ENCODE results near the gene NOVA2.

Gene NOVA2

DNA sequence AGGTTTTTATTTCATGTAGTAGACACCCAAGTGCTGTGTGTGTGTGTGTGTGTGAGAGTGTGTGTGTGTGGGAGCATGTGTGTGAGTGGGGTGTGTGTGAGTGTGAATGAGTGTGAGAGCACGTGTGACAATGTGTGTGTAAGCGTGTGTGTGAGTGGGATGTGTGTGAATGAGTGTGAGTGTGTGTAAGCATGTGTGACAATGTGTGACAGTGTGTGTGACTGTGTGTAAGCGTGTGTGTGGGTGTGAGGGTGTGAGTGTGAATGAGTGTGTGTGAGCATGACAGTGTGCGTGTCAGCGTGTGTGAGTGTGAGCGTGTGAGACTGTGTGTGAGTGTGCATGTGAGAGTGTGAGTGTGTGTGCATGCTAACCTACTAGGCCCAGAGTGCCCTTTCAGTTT lies 15.3 kb downstream of the NOVA2 start:
- no peaks in the 10 kb centered on the region for H3K27me3 ChIP-seq (replicated peaks)
- no peak overlapping the region for H3K4me3 ChIP-seq (ENCODE audit: low read depth, low read length)
- in situ Hi-C loops (cut with HindIII; ENCODE audit: low pct_ligation_motif_present, low sequenced_read_pairs), result no loop called here

DNA sequence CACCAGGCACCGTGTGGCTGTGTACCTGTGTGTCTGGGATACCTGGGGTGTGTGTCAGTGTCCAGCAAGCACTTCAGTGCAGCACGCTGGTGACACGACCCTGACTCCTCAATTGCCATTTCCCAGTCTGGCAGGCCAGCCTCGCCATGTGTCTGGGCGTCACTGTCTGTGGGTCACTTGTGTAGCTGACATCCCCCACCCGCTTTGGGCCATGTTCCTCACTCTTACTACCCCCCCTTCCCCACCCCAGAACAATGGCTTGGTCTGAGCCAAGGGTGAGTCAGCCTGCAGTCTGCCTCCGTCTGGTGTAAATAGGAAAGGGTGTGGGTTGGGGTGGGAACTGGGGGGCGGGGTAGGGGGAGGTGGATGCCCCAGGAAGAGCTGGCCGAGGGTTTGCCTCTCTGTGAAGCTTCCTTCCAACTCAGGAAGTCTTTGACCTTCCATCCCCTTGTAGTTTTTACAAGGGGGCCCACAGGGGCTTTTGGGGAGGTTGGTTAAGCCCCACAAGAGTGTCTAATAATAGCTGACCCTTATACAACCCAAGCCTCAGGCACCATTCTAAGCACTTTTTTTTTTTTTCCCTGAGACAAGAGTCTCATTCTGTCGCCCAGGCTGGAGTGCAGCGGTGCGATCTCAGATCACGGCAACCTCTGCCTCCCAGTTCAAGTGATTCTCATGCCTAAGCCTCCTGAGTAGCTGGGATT lies 17.6 kb downstream of the NOVA2 start:
- Histone ChIP-seq H3K27me3 (replicated peaks) (no peaks in the 10 kb centered on the region), H3K27ac (no peak overlapping the region), H3K4me3 (ENCODE audit: low read depth, low read length) (no peak overlapping the region), H3K36me3 (replicated peaks) (no peaks in the 10 kb centered on the region)
- TF ChIP-seq, protein P1, sequence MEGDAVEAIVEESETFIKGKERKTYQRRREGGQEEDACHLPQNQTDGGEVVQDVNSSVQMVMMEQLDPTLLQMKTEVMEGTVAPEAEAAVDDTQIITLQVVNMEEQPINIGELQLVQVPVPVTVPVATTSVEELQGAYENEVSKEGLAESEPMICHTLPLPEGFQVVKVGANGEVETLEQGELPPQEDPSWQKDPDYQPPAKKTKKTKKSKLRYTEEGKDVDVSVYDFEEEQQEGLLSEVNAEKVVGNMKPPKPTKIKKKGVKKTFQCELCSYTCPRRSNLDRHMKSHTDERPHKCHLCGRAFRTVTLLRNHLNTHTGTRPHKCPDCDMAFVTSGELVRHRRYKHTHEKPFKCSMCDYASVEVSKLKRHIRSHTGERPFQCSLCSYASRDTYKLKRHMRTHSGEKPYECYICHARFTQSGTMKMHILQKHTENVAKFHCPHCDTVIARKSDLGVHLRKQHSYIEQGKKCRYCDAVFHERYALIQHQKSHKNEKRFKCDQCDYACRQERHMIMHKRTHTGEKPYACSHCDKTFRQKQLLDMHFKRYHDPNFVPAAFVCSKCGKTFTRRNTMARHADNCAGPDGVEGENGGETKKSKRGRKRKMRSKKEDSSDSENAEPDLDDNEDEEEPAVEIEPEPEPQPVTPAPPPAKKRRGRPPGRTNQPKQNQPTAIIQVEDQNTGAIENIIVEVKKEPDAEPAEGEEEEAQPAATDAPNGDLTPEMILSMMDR (IDR thresholded peaks at IDR 0.05; ENCODE audit: low read depth, low read length, missing control alignments), result no peak
- in situ Hi-C loops (cut with HindIII; ENCODE audit: low pct_ligation_motif_present, low sequenced_read_pairs), result no loop called here
- peak; percentile 13 for DNase-seq

More for the DNA sequence above, 15.3 kb downstream of the NOVA2 start:
- H3K27ac ChIP-seq, result no peak overlapping the region
- TF ChIP-seq, protein P1 (IDR thresholded peaks at IDR 0.05; ENCODE audit: low read depth, low read length, missing control alignments), result no peak
- DNase-seq, result no peak
- no peaks in the 10 kb centered on the region for H3K36me3 ChIP-seq (replicated peaks)

DNA sequence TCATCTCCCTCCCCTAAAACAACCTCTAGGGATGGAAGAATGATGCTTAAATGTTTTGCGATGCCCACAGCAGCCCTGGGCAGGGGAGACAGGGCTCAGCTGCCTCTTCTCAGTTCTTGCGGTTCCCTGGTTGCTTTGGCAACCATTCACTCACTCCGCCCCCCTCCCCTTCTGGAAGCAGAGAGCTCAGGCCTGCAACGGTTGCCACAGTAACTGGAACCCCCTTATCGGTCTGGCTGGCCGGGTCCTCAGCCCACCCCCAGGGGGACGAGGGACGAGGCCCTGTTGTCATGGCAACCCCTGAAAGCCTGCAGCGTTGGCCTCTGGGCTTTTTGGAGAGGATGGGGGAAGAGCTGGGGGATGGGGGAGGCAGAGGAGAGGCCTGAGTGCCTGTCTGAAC lies 19.5 kb downstream of the NOVA2 start:
- Histone ChIP-seq H3K27me3 (replicated peaks) (no peaks in the 10 kb centered on the region), H3K36me3 (replicated peaks) (no peaks in the 10 kb centered on the region), H3K4me3 (ENCODE audit: low read depth, low read length) (no peak overlapping the region), H3K27ac (no peak overlapping the region)
- no peak for DNase-seq
- in situ Hi-C loops (cut with HindIII; ENCODE audit: low pct_ligation_motif_present, low sequenced_read_pairs), result no loop called here
- TF ChIP-seq, protein P1 (IDR thresholded peaks at IDR 0.05; ENCODE audit: low read depth, low read length, missing control alignments), result no peak

DNA sequence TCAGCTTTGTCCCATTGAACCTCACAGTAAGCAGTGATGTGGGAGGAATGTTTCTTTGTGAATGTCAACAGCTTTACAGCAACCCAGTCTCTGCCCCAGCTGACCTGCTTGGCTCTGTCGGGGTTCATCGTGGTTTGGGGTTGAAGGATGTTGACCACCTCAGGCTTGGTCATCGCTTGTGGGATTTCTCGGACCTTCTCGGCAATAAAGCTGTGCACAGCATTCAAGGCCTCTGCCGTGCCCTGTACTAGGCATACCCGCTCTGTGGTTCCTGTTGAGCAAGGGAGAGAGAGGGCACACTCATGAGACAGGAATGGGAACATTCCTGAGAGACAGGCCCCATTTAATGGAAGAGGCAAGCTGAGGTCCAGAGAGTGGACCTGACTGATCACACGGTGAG lies 20.0 kb downstream of the NOVA2 start:
- Histone ChIP-seq H3K4me3 (ENCODE audit: low read depth, low read length) (no peak overlapping the region), H3K27ac (no peak overlapping the region), H3K27me3 (replicated peaks) (no peaks in the 10 kb centered on the region), H3K36me3 (replicated peaks) (no peaks in the 10 kb centered on the region)
- no peak for DNase-seq
- in situ Hi-C loops (cut with HindIII; ENCODE audit: low pct_ligation_motif_present, low sequenced_read_pairs), result no loop called here
- TF ChIP-seq, protein P1 (IDR thresholded peaks at IDR 0.05; ENCODE audit: low read depth, low read length, missing control alignments), result no peak

DNA sequence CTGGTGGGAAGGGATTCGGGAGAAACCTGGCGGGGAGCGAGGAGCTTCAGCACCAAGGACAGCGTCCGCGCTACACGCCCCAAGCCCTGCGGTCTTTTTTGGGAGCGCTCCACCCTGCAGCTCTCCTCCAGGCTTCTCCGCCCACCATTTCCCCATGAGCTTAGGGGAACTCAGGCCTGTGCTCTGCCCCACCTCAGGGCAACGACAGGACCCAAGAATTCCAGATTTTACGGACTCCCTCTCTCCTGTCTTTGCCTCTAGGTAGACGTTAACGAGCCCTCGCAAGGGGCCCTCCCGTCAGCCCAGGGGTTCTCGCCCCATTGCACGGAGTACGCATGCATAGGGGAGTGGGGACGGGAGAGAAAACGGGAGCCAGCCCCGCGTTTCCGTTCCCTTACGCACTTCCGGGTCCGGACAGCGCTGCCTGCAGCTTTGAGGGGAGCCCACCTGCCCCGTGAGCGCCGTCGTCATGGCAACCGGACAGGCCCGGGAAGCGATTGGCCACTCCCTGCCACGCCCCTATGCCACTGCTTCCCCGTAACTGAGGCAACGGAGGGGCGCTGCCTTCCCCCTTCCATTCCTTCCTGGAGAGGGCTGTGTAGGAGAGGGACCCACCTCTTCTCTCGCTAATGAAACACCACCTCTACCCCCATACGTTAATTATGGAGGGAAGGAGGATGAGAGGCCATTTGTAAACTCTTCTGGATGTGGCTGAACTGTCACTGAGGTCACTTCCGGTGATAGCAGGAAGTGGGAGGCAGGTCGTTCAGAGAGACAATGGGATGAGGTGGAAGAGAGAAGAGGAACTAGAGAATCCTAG lies 20.8 kb downstream of the NOVA2 start:
- H3K36me3 ChIP-seq (replicated peaks), result no peaks in the 10 kb centered on the region
- no peaks in the 10 kb centered on the region for H3K27me3 ChIP-seq (replicated peaks)
- TF ChIP-seq, protein P1 (IDR thresholded peaks at IDR 0.05; ENCODE audit: low read depth, low read length, missing control alignments), result no peak
- no peak overlapping the region for H3K27ac ChIP-seq
- peak; percentile 7 for DNase-seq
- peak overlapping the region; percentile 15 for H3K4me3 ChIP-seq (ENCODE audit: low read depth, low read length)
- in situ Hi-C loops (cut with HindIII; ENCODE audit: low pct_ligation_motif_present, low sequenced_read_pairs), result no loop called here

Data from brain microvascular endothelial cell (primary cell).